CD4-positive, alpha-beta T cell treated with Interleukin-4 for 4 hours (primary cell): ENCODE measurements around the gene CTNND2.

Source experiments
- DNase-seq: peaks from one replicate; pipeline ENCODE4 v3.0.0-alpha.2; 2020

Gene CTNND2

GRCh38 chr5:11304641-11305040 is 599.6 kb downstream of the CTNND2 start:
- DNase-seq = no peak

GRCh38 chr5:11302663-11303062 is 601.6 kb downstream of the CTNND2 start:
- DNase-seq = peak; percentile 1

GRCh38 chr5:11301171-11301570 is 603.1 kb downstream of the CTNND2 start:
- DNase-seq = no peak

- DNase-seq = no peak
Observed at GRCh38 chr5:11300736-11301135, 603.5 kb downstream of the CTNND2 start.

GRCh38 chr5:11298877-11299276 is 605.4 kb downstream of the CTNND2 start:
- no peak for DNase-seq

GRCh38 chr5:11293523-11293922 is 610.7 kb downstream of the CTNND2 start:
- no peak for DNase-seq

- DNase-seq = no peak
Observed at GRCh38 chr5:11292648-11293356, 611.4 kb downstream of the CTNND2 start.

- DNase-seq = no peak
Observed at GRCh38 chr5:11289733-11290132, 614.5 kb downstream of the CTNND2 start.

- no peak for DNase-seq
Observed at GRCh38 chr5:11289208-11289607, 615.0 kb downstream of the CTNND2 start.

GRCh38 chr5:11281842-11282241 is 622.4 kb downstream of the CTNND2 start:
- DNase-seq = no peak

GRCh38 chr5:11277323-11277722 is 626.9 kb downstream of the CTNND2 start:
- no peak for DNase-seq

- no peak for DNase-seq
Observed at GRCh38 chr5:11273180-11273903, 630.9 kb downstream of the CTNND2 start.

GRCh38 chr5:11269515-11269914 is 634.7 kb downstream of the CTNND2 start:
- DNase-seq = no peak

- DNase-seq = no peak
Observed at GRCh38 chr5:11268891-11269290, 635.4 kb downstream of the CTNND2 start.

- no peak for DNase-seq
Observed at GRCh38 chr5:11266331-11266730, 637.9 kb downstream of the CTNND2 start.

GRCh38 chr5:11261241-11261640 is 643.0 kb downstream of the CTNND2 start:
- DNase-seq = no peak

- DNase-seq = no peak
Observed at GRCh38 chr5:11258001-11258400, 646.2 kb downstream of the CTNND2 start.

- DNase-seq = no peak
Observed at GRCh38 chr5:11252523-11252922, 651.7 kb downstream of the CTNND2 start.

GRCh38 chr5:11252075-11252474 is 652.2 kb downstream of the CTNND2 start:
- DNase-seq = no peak

GRCh38 chr5:11251247-11251646 is 653.0 kb downstream of the CTNND2 start:
- no peak for DNase-seq

GRCh38 chr5:11248966-11249365 is 655.3 kb downstream of the CTNND2 start:
- no peak for DNase-seq

GRCh38 chr5:11247224-11247623 is 657.0 kb downstream of the CTNND2 start:
- DNase-seq = no peak

GRCh38 chr5:11240293-11241190 is 663.7 kb downstream of the CTNND2 start:
- no peak for DNase-seq
